Gastroesophageal sphincter (tissue), 3 donors: ENCODE results near the gene TEX29.

ENCODE experiments used
- CTCF ChIP-seq, 4 experiments: fragments of 200-600 bp in 2 of 4; fragments of 450-650 bp in 2 of 4; sonication (generic) in 1 of 4; IDR thresholded peaks; one replicate each; pipeline ENCODE4 v1.5.1; 2017 to 2019; ENCODE audit warnings: antibody characterized with exemption in 4 of 4, mild to moderate bottlenecking in 2 of 4, moderate library complexity in 2 of 4
- EP300 ChIP-seq: sonication (generic); formaldehyde crosslinking; IDR thresholded peaks from one replicate; pipeline ENCODE4 v1.6.1; 2017; ENCODE audit warnings: antibody characterized with exemption, mild to moderate bottlenecking

- no peak for TF ChIP-seq CTCF (IDR thresholded peaks at IDR 0.05)
- TF ChIP-seq EP300: no peak
Measured at GRCh38 chr13:111387026-111387871, 66.8 kb downstream of the TEX29 start.
